ENCODE measurements around the gene FSTL4. TPM values are rescaled to one million over a fixed set of nuclear protein-coding genes. Genes with fewer than 3 reads are reported as not detected.

Gene FSTL4
- total RNA-seq, 1 experiment from 2014 or later = not detected

DNA sequence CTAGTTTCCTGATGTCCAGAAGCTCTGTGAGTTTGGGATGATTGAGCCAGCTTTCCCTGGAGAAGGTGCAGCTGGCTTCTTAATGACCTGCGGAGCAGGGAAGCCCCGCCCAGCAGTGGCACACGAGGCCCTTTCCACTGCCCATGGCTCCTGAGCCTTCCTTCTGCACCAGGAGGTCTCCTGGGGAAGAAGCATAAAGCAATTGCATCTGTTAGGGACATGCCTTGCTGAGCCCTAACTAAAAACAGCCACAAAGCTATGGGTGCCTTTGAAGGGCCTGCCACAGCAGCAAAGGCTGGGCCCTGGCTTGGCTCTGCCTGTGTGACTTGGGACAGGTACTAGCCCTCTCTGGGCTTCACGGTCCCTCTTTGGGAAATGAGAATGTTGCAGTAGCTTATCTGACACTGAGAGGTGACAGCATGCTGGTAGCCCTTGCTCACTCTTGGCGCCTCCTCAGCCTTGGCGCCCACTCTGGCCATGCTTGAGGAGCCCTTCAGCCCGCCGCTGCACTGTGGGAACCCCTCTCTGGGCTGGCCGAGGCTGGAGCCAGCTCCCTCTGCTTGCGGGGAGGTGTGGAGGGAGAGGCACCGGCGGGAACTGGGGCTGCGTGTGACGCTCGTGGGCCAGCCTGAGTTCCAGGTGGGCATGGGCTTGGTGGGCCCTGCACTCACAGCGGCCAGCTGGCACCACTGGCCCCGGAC is 218.4 kb downstream of the FSTL4 start:
- Histone ChIP-seq H3K36me3 (ENCODE audit: low read depth) (no peaks in the 10 kb centered on the region), H3K27ac (no peak overlapping the region), H3K27me3 (ENCODE audit: insufficient read depth, low read depth) (no peaks in the 10 kb centered on the region), H3K4me2 (no peak overlapping the region), H3K9me2 (ENCODE audit: insufficient read depth) (no peaks in the 10 kb centered on the region), H3K4me3 (no peak overlapping the region), H3K4me1 (replicated peaks; ENCODE audit: insufficient read depth) (no peaks in the 10 kb centered on the region), H3K79me2 (ENCODE audit: low read depth) (no peaks in the 10 kb centered on the region), H3F3A (ENCODE audit: insufficient read depth, low read depth) (no peaks in the 10 kb centered on the region), H3K9me3 (ENCODE audit: insufficient read depth, low read depth) (no peaks in the 10 kb centered on the region), H2AFZ (no peak overlapping the region), H4K20me1 (ENCODE audit: insufficient read depth) (no peaks in the 10 kb centered on the region)
- POLR2A ChIA-PET (ENCODE audit: unreplicated experiment) = no interaction called here
- intact Hi-C loops (cut with micrococcal nuclease; ENCODE audit: unreplicated experiment) = no loop called here
- TF ChIP-seq EZH2 (IDR thresholded peaks at IDR 0.05; ENCODE audit: low read depth) = no peak
- TF ChIP-seq, protein P1, sequence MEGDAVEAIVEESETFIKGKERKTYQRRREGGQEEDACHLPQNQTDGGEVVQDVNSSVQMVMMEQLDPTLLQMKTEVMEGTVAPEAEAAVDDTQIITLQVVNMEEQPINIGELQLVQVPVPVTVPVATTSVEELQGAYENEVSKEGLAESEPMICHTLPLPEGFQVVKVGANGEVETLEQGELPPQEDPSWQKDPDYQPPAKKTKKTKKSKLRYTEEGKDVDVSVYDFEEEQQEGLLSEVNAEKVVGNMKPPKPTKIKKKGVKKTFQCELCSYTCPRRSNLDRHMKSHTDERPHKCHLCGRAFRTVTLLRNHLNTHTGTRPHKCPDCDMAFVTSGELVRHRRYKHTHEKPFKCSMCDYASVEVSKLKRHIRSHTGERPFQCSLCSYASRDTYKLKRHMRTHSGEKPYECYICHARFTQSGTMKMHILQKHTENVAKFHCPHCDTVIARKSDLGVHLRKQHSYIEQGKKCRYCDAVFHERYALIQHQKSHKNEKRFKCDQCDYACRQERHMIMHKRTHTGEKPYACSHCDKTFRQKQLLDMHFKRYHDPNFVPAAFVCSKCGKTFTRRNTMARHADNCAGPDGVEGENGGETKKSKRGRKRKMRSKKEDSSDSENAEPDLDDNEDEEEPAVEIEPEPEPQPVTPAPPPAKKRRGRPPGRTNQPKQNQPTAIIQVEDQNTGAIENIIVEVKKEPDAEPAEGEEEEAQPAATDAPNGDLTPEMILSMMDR (conservative IDR thresholded peaks at IDR 0.05) = no peak
- no TSS peak for BruUV-seq (replicated peaks)
- CTCF ChIA-PET = no interaction called here
- no peak for DNase-seq

GRCh38 chr5:133392448-133392847 is 219.9 kb downstream of the FSTL4 start:
- Histone ChIP-seq H3K9me3 (ENCODE audit: insufficient read depth, low read depth) (no peaks in the 10 kb centered on the region), H3K36me3 (ENCODE audit: low read depth) (no peaks in the 10 kb centered on the region), H3F3A (ENCODE audit: insufficient read depth, low read depth) (no peaks in the 10 kb centered on the region), H2AFZ (no peak overlapping the region), H3K4me3 (no peak overlapping the region), H3K9me2 (ENCODE audit: insufficient read depth) (no peaks in the 10 kb centered on the region), H3K79me2 (ENCODE audit: low read depth) (no peaks in the 10 kb centered on the region), H3K4me2 (no peak overlapping the region), H3K27me3 (ENCODE audit: insufficient read depth, low read depth) (no peaks in the 10 kb centered on the region), H3K27ac (no peak overlapping the region), H3K4me1 (replicated peaks; ENCODE audit: insufficient read depth) (no peaks in the 10 kb centered on the region), H4K20me1 (ENCODE audit: insufficient read depth) (no peaks in the 10 kb centered on the region)
- TF ChIP-seq, protein P1 (conservative IDR thresholded peaks at IDR 0.05) = no peak
- TF ChIP-seq EZH2 (IDR thresholded peaks at IDR 0.05; ENCODE audit: low read depth) = no peak
- ChIA-PET POLR2A (ENCODE audit: unreplicated experiment) (no interaction called here), CTCF (no interaction called here)
- BruUV-seq (replicated peaks) = no TSS peak
- intact Hi-C loops (cut with micrococcal nuclease; ENCODE audit: unreplicated experiment) = no loop called here
- no peak for DNase-seq

- H3K4me1 ChIP-seq (replicated peaks; ENCODE audit: insufficient read depth) = no peaks in the 10 kb centered on the region
- H2AFZ ChIP-seq = no peak overlapping the region
- no peak overlapping the region for H3K4me2 ChIP-seq
- no peaks in the 10 kb centered on the region for H3K36me3 ChIP-seq (ENCODE audit: low read depth)
- ChIA-PET CTCF (no interaction called here), POLR2A (ENCODE audit: unreplicated experiment) (no interaction called here)
- H4K20me1 ChIP-seq (ENCODE audit: insufficient read depth) = no peaks in the 10 kb centered on the region
- no peaks in the 10 kb centered on the region for H3K79me2 ChIP-seq (ENCODE audit: low read depth)
- no peak overlapping the region for H3K27ac ChIP-seq
- no peaks in the 10 kb centered on the region for H3K9me3 ChIP-seq (ENCODE audit: insufficient read depth, low read depth)
- no peak overlapping the region for H3K4me3 ChIP-seq
- no peaks in the 10 kb centered on the region for H3F3A ChIP-seq (ENCODE audit: insufficient read depth, low read depth)
- no peaks in the 10 kb centered on the region for H3K9me2 ChIP-seq (ENCODE audit: insufficient read depth)
- no peak for DNase-seq
- TF ChIP-seq, protein P1 (conservative IDR thresholded peaks at IDR 0.05) = no peak
- no peak for TF ChIP-seq EZH2 (IDR thresholded peaks at IDR 0.05; ENCODE audit: low read depth)
- intact Hi-C loops (cut with micrococcal nuclease; ENCODE audit: unreplicated experiment) = no loop called here
- no peaks in the 10 kb centered on the region for H3K27me3 ChIP-seq (ENCODE audit: insufficient read depth, low read depth)
- no TSS peak for BruUV-seq (replicated peaks)
Measured at GRCh38 chr5:133391354-133392136, 220.8 kb downstream of the FSTL4 start.
